K562 treated with DMSO at 1 percent for 48 hours (cell line): Measurements from ENCODE around the gene FANK1. TPM values are rescaled to one million over a fixed set of nuclear protein-coding genes. Genes with fewer than 3 reads are reported as not detected.

Source experiments
- total RNA-seq: library from RNA; unstranded; fragments of 300-600 nt; gene quantifications from 2 replicates; pipeline ENCODE4 v1.2.3, GENCODE V29; 2022; ENCODE audit warnings: low replicate concordance; ENCODE audit errors: extremely low read depth

FANK1 gene
- total RNA-seq = not detected in 2 replicates

DNA sequence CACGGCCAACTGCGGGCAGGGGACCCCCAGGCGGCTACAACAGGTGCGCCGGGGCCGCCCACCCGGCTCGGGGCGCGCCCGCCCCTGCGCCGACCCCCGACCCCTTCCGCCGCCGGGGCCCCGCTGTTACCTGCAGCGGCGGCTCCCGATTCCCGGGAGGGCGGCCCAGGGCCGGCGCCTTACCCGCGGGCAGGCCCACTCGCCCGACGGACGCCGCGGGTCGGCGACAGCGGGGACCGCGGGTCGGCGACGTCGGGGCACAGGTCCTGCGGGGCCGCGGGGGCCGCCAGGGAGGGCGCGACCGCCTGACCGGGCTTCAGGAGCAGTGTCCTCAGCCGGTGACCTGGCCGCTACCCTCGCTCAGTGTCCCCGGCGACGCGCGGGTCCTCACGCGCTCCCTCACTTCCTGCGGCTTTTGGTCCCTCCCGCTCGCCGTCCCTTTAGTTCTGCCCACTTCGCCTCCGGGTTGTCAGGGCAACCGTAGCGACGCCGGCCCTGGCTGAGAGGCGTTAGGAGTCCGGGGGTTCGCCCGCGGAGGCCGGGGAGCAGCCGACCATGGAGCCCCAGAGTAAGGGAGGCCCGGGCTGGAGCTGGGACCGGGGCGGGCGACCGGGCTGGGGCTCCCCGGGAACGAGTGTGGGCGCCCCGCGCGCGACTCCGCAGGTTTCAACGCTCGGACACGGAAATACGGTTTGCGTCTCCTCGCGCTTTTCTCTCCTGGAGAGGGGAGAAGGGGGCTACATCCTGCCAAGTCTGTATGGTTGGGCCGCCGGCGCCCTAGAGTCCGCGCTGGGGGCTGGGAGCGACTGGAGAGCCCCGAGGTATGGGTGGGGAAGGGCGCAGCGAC, at the start of gene FANK1:
FANK1 (plus strand) TSS at position 477 of the 847 bp plus-strand sequence; CDS start at position 556, 79 bp downstream.

GRCh38 chr10:125881192-125881591, 15.2 kb upstream of the FANK1 start, which contains the start of gene DHX32:
Gene DHX32, minus strand, starts transcription at chr10:125881292. Its CDS starts 468 bp downstream, at chr10:125880824.

Other genes starting within 250 kb of the FANK1 start
- gene TEX36, start 213.4 kb upstream of the FANK1 start, total RNA-seq = not detected in 2 replicates
- not detected in 2 replicates for gene EDRF1, start 176.9 kb upstream of the FANK1 start, total RNA-seq
- gene MMP21, start 120.7 kb upstream of the FANK1 start, total RNA-seq = not detected in 2 replicates
- not detected in 2 replicates for gene UROS, start 73.3 kb upstream of the FANK1 start, total RNA-seq
- not detected in 2 replicates for gene BCCIP, start 73.0 kb upstream of the FANK1 start, total RNA-seq
- not detected in 2 replicates for gene DHX32, start 15.3 kb upstream of the FANK1 start, total RNA-seq